K562 (cell line): ENCODE results near the gene CFAP58. TPM values are rescaled to one million over a fixed set of nuclear protein-coding genes. Genes with fewer than 3 reads are reported as not detected.

Source experiments
- ATAC-seq: fragments of 200-7000 bp; cut with Tn5 transposase; 3 replicates; pipeline ENCODE4 v1.9.1; 2020; ENCODE audit warnings: moderate library complexity
- BruUV-seq: library from RNA; stranded (reverse); fragments of 400-500 nt; replicated peaks from 2 replicates; lab custom pipeline; 2021; lab: Mats Ljungman, UMichigan
- CTCF ChIA-PET: fragments of 300-600 bp; formaldehyde crosslinking; extraction: SDS; loops from one replicate; lab custom pipeline; 2021; ENCODE audit warnings: low intra/inter-chr PET ratio; lab: Yijun Ruan, JAX
- POLR2A ChIA-PET: fragments of 300-600, 350-650 bp; sonication (Branson Sonifier 250); formaldehyde crosslinking; extraction: SDS; loops from one replicate; lab custom pipeline; 2021; ENCODE audit warnings: antibody characterized with exemption, inconsistent platforms; lab: Yijun Ruan, JAX
- DNase-seq, 4 experiments: peaks; one replicate each; pipeline versions ENCODE4 v3.0.0 to v3.0.0-alpha.2; 2011 to 2018; ENCODE audit warnings: low spot score in 3 of 4, mixed read lengths in 3 of 4; ENCODE audit errors: extremely low read depth in 1 of 4
- FAIRE-seq: peaks from 2 replicates; lab custom pipeline; 2011; peaks lifted over from hg19 to GRCh38; lab: Jason Lieb, UNC
- H2AFZ ChIP-seq: 2 replicates; pipeline ENCODE4 v1.6.0; 2011; ENCODE audit warnings: low read depth, low read length, control low read depth, inconsistent platforms
- H3K27ac ChIP-seq: fragments of 200-600 bp; 3 replicates; pipeline ENCODE4 v1.8.0; 2011; ENCODE audit warnings: low read depth, mild to moderate bottlenecking, control low read depth, inconsistent platforms, low read length, moderate library complexity, mixed read lengths; ENCODE audit errors: extremely low read depth
- H3K27me3 ChIP-seq, 2 experiments: fragments of 300-600 bp in 1 of 2; 2 replicates in 1 of 2; 3 replicates in 1 of 2; pipeline versions ENCODE4 v1.6.0 to v1.8.0; 2011; ENCODE audit warnings: inconsistent platforms in 2 of 2, low read length in 2 of 2, mild to moderate bottlenecking in 1 of 2, mixed read lengths in 1 of 2, moderate library complexity in 1 of 2; ENCODE audit not compliant: control insufficient read depth in 2 of 2, insufficient read depth in 2 of 2
- H3K36me3 ChIP-seq: fragments of 300-600 bp; 3 replicates; pipeline ENCODE4 v1.8.0; 2011; ENCODE audit warnings: mild to moderate bottlenecking, low read length, inconsistent platforms; ENCODE audit not compliant: control insufficient read depth, insufficient read depth
- H3K4me1 ChIP-seq, 2 experiments: fragments of 200-600 bp in 1 of 2; replicated peaks in 1 of 2; 2 replicates in 1 of 2; 3 replicates in 1 of 2; pipeline versions ENCODE4 v1.5.1 to v1.8.0; 2011; ENCODE audit warnings: inconsistent platforms in 2 of 2, low read length in 2 of 2, mild to moderate bottlenecking in 1 of 2, mixed read lengths in 1 of 2, moderate library complexity in 1 of 2; ENCODE audit not compliant: control insufficient read depth in 2 of 2, insufficient read depth in 2 of 2
- H3K4me2 ChIP-seq: 2 replicates; pipeline ENCODE4 v1.6.1; 2011; ENCODE audit warnings: low read length, control low read depth, inconsistent platforms, mixed read lengths; ENCODE audit not compliant: insufficient read depth
- H3K4me3 ChIP-seq: fragments of 200-600 bp; sonication (generic), shearing (Covaris generic); 2 replicates; pipeline ENCODE4 v1.5.1; 2016; ENCODE audit warnings: control low read depth, inconsistent platforms
- H3K79me2 ChIP-seq: fragments of 200-600 bp; 3 replicates; pipeline ENCODE4 v1.8.0; 2011; ENCODE audit warnings: low read length, inconsistent platforms; ENCODE audit not compliant: control insufficient read depth, insufficient read depth
- H3K9ac ChIP-seq, 2 experiments: 2 replicates each; pipeline versions ENCODE4 v1.6.0 to v1.6.1; 2011; ENCODE audit warnings: low read depth in 2 of 2, low read length in 2 of 2, control low read depth in 1 of 2, inconsistent platforms in 1 of 2, mild to moderate bottlenecking in 1 of 2, mixed read lengths in 1 of 2; ENCODE audit not compliant: insufficient read depth in 1 of 2
- H3K9me1 ChIP-seq: one replicate; pipeline ENCODE4 v1.6.0; 2011; ENCODE audit warnings: inconsistent platforms, mild to moderate bottlenecking, low read length, moderate library complexity; ENCODE audit not compliant: control insufficient read depth, insufficient read depth
- H3K9me3 ChIP-seq: replicated peaks from 2 replicates; pipeline ENCODE4 v1.5.1; 2011; ENCODE audit warnings: low read depth, low read length, inconsistent platforms; ENCODE audit not compliant: control insufficient read depth, insufficient read depth
- H4K20me1 ChIP-seq: replicated peaks from 2 replicates; pipeline ENCODE4 v1.6.1; 2011; ENCODE audit warnings: low read length, inconsistent platforms, mixed read lengths; ENCODE audit not compliant: control insufficient read depth, insufficient read depth
- BRD4 ChIP-seq: fragments of 200-600 bp; sonication (generic); IDR thresholded peaks from 2 replicates; pipeline ENCODE4 v1.6.1; 2017; ENCODE audit warnings: inconsistent platforms
- PCBP2 ChIP-seq: fragments of 200-400 bp; formaldehyde crosslinking; IDR thresholded peaks from 2 replicates; pipeline ENCODE4 v1.6.1; 2018; ENCODE audit warnings: low read length, low read depth, mild to moderate bottlenecking, moderate library complexity; ENCODE audit not compliant: poor library complexity, severe bottlenecking
- PHF8 ChIP-seq: fragments of 200-600 bp; sonication (generic); IDR thresholded peaks from 2 replicates; pipeline ENCODE4 v1.6.1; 2012; ENCODE audit warnings: mixed run types, mild to moderate bottlenecking, inconsistent platforms, low read length, moderate library complexity, borderline replicate concordance
- TARDBP ChIP-seq: fragments of 450-650 bp; IDR thresholded peaks from 2 replicates; pipeline ENCODE4 v1.6.1; 2016
- ZNF24 ChIP-seq: fragments of 450-650 bp; IDR thresholded peaks from 2 replicates; pipeline ENCODE4 v1.6.1; 2016
- WGBS: fragments of 100-300 bp; shearing (Covaris generic); methylation state at CpG from one replicate; pipeline ENCODE4 v1.1.6; 2016; ENCODE audit warnings: low coverage, mixed read lengths; ENCODE audit not compliant: insufficient coverage; ENCODE audit errors: missing lambda C conversion rate; 5-methylcytosine and 5-hydroxymethylcytosine counted together
- in situ Hi-C: fragments of 300-500 bp; cut with MboI; formaldehyde crosslinking; loops from 4 replicates; pipeline ENCODE4 v1.15.0; 2018; ENCODE audit warnings: inconsistent platforms, mixed read lengths
- intact Hi-C: fragments of 100-400 bp; cut with micrococcal nuclease; formaldehyde crosslinking; loops from 2 replicates; pipeline ENCODE4 v1.14.2; 2022
- polyA plus RNA-seq, 8 experiments: library from polyadenylated mRNA; depleted of rRNA in 4 of 8; stranded (reverse) in 5 of 8; unstranded in 3 of 8; fragments of >200 nt; fragmentation: Nextera tagmentation in 2 of 8; fragmentation: Illumina TruSeq in 1 of 8; extraction: Ambion mirVana in 2 of 8; extraction: Trizol in 1 of 8; gene quantifications; 2 replicates each; pipeline versions ENCODE4 v1.2.1 to v1.2.3, GENCODE V29; 2011 to 2014; ENCODE audit warnings: inconsistent platforms in 1 of 8, missing spikeins in 1 of 8
- total RNA-seq, 7 experiments: library from RNA; depleted of rRNA in 6 of 7; stranded (reverse); fragments of >200 nt in 6 of 7; fragmentation: Illumina TruSeq in 2 of 7; extraction: Trizol in 2 of 7; gene quantifications; 2 replicates each; pipeline versions ENCODE4 v1.2.1 to v1.2.3, GENCODE V29; 2011 to 2021; ENCODE audit warnings: low replicate concordance in 1 of 7
- TF ChIP-seq, protein P1 (sequence below): sonication (generic); formaldehyde crosslinking; IDR thresholded peaks from 2 replicates; pipeline ENCODE4 v1.9.0; 2022; ENCODE audit warnings: mild to moderate bottlenecking, missing genetic modification reagents

Gene CFAP58
- total and polyA plus RNA-seq, 9 of the 15 experiments (the other 6 are each of a cell fraction or from before 2014, with no cell fraction given), result 0.08 to 2.0 (median 0.71) TPM

DNA sequence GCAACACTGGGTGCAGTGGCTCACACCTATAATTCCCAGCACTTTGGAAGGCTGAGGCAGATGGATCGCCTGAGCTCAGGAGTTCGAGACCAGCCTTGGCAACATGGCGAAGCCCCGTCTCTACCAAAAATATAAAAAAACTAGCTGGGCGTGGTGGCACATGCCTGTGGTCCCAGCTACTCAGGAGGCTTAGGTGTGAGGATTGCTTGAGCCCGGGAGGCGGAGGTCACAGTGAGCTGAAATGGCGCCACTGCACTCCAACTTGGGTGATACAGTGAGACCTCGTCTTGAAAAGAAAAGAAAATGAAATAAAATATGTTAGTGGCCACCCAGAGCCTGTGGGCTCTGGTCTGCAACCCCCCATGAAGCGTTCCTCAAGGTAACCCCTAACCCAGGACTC lies 28.7 kb upstream of the CFAP58 start:
- Histone ChIP-seq H4K20me1 (peaks cover 81% of the 10 kb centered on the region), H2AFZ (no peak overlapping the region), H3K27me3 (no peaks in the 10 kb centered on the region), H3K9me3 (no peaks in the 10 kb centered on the region), H3K36me3 (peaks cover 69% of the 10 kb centered on the region; the same call in 2 of the 3 replicates), H3K79me2 (peaks cover 100% of the 10 kb centered on the region), H3K4me2 (no peak overlapping the region), H3K27ac (no peak overlapping the region), H3K4me1 (peaks cover 21 to 33% of the 10 kb centered on the region in 2 experiments), H3K4me3 (no peak overlapping the region), H3K9me1 (peaks cover 24% of the 10 kb centered on the region), H3K9ac (no peak overlapping the region)
- WGBS, result 99% methylated on average over 9 of the region's 10 CpGs
- ChIA-PET POLR2A (no interaction called here), CTCF (no interaction called here)
- intact Hi-C loops (no loop called here), in situ Hi-C loops (no loop called here)
- DNase-seq (no peak), ATAC-seq (no peak), FAIRE-seq (no peak)
- no TSS peak for BruUV-seq
- TF ChIP-seq PCBP2, result no peak
- TF ChIP-seq PHF8, result no peak
- TF ChIP-seq ZNF24, result no peak
- TF ChIP-seq, protein P1, sequence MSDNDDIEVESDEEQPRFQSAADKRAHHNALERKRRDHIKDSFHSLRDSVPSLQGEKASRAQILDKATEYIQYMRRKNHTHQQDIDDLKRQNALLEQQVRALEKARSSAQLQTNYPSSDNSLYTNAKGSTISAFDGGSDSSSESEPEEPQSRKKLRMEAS, result no peak
- TF ChIP-seq BRD4, result no peak
- no peak for TF ChIP-seq TARDBP
